H9 (cell line): Measurements from ENCODE around the gene TEX261. TPM values are rescaled to one million over a fixed set of nuclear protein-coding genes. Genes with fewer than 3 reads are reported as not detected.

Experiments used
- DNase-seq: peaks from one replicate; pipeline ENCODE4 v3.0.0-alpha.2; 2017
- H2AFZ ChIP-seq: one replicate; pipeline ENCODE4 v1.6.1; 2013; ENCODE audit warnings: mild to moderate bottlenecking, low read length, control low read depth, moderate library complexity
- H2AK5ac ChIP-seq: 2 replicates; pipeline ENCODE4 v1.6.1; 2013; ENCODE audit warnings: low read length, control low read depth, mixed read lengths; ENCODE audit not compliant: insufficient read length
- H2BK120ac ChIP-seq: one replicate; pipeline ENCODE4 v1.6.1; 2013; ENCODE audit warnings: low read depth, mild to moderate bottlenecking, low read length, control low read depth, inconsistent platforms; ENCODE audit not compliant: poor library complexity, severe bottlenecking
- H2BK12ac ChIP-seq: 2 replicates; pipeline ENCODE4 v1.6.1; 2013; ENCODE audit warnings: low read length, control low read depth, mixed read lengths, low read depth; ENCODE audit not compliant: insufficient read length
- H2BK15ac ChIP-seq: 2 replicates; pipeline ENCODE4 v1.6.1; 2013; ENCODE audit warnings: low read depth, low read length, control low read depth
- H2BK20ac ChIP-seq: one replicate; pipeline ENCODE4 v1.6.1; 2013; ENCODE audit warnings: low read depth, mild to moderate bottlenecking, low read length, control low read depth, inconsistent platforms; ENCODE audit not compliant: poor library complexity, severe bottlenecking
- H2BK5ac ChIP-seq: 2 replicates; pipeline ENCODE4 v1.6.1; 2013; ENCODE audit warnings: low read length, control low read depth, mixed read lengths; ENCODE audit not compliant: insufficient read length
- H3K14ac ChIP-seq: 2 replicates; pipeline ENCODE4 v1.6.1; 2013; ENCODE audit warnings: low read length, control low read depth; ENCODE audit not compliant: insufficient read depth
- H3K18ac ChIP-seq: 2 replicates; pipeline ENCODE4 v1.6.1; 2013; ENCODE audit warnings: low read depth, mild to moderate bottlenecking, mixed read lengths, low read length, control low read depth; ENCODE audit not compliant: insufficient read length
- H3K23ac ChIP-seq: 2 replicates; pipeline ENCODE4 v1.6.1; 2013; ENCODE audit warnings: low read length, control low read depth, mixed read lengths, low read depth; ENCODE audit not compliant: insufficient read length
- H3K23me2 ChIP-seq: 2 replicates; pipeline ENCODE4 v1.6.1; 2013; ENCODE audit warnings: low read depth, mild to moderate bottlenecking, mixed read lengths, low read length, control low read depth; ENCODE audit not compliant: insufficient read length, poor library complexity, severe bottlenecking
- H3K27ac ChIP-seq: 2 replicates; pipeline ENCODE4 v1.5.1; 2013; ENCODE audit warnings: low read length, control low read depth, mixed read lengths, low read depth; ENCODE audit not compliant: insufficient read length
- H3K27me3 ChIP-seq: 2 replicates; pipeline ENCODE4 v1.6.1; 2013; ENCODE audit warnings: low read length, control low read depth, inconsistent platforms; ENCODE audit not compliant: insufficient read depth
- H3K4ac ChIP-seq: 2 replicates; pipeline ENCODE4 v1.6.1; 2013; ENCODE audit warnings: low read depth, mild to moderate bottlenecking, control low read depth, inconsistent platforms, low read length, moderate library complexity
- H3K4me1 ChIP-seq: 2 replicates; pipeline ENCODE4 v1.6.1; 2013; ENCODE audit warnings: low read length, control low read depth, inconsistent platforms; ENCODE audit not compliant: insufficient read depth
- H3K4me2 ChIP-seq: 2 replicates; pipeline ENCODE4 v1.6.1; 2013; ENCODE audit warnings: low read length, control low read depth, mixed read lengths; ENCODE audit not compliant: insufficient read length, insufficient read depth
- H3K56ac ChIP-seq: 2 replicates; pipeline ENCODE4 v1.6.1; 2013; ENCODE audit warnings: low read depth, mild to moderate bottlenecking, mixed read lengths, low read length, control low read depth; ENCODE audit not compliant: insufficient read length
- H3K79me1 ChIP-seq: 2 replicates; pipeline ENCODE4 v1.6.1; 2013; ENCODE audit warnings: low read depth, mild to moderate bottlenecking, moderate library complexity, low read length, control low read depth, inconsistent platforms; ENCODE audit not compliant: insufficient read depth, poor library complexity, severe bottlenecking
- H3K79me2 ChIP-seq: 2 replicates; pipeline ENCODE4 v1.6.1; 2013; ENCODE audit warnings: low read length, control low read depth, inconsistent platforms; ENCODE audit not compliant: insufficient read depth
- H3K9ac ChIP-seq: 2 replicates; pipeline ENCODE4 v1.6.1; 2013; ENCODE audit warnings: low read length, control low read depth, mixed read lengths; ENCODE audit not compliant: insufficient read length; ENCODE audit errors: extremely low read depth
- H3K9me3 ChIP-seq: one replicate; pipeline ENCODE4 v1.6.1; 2013; ENCODE audit warnings: low read depth, low read length, inconsistent platforms; ENCODE audit not compliant: control insufficient read depth
- H3T11ph ChIP-seq: one replicate; pipeline ENCODE4 v1.6.1; 2013; ENCODE audit warnings: mild to moderate bottlenecking, low read length, control low read depth, inconsistent platforms
- H4K20me1 ChIP-seq: one replicate; pipeline ENCODE4 v1.6.1; 2013; ENCODE audit not compliant: control insufficient read depth, insufficient read length, insufficient read depth
- H4K5ac ChIP-seq: 2 replicates; pipeline ENCODE4 v1.6.1; 2013; ENCODE audit warnings: low read depth, mild to moderate bottlenecking, mixed read lengths, low read length, control low read depth; ENCODE audit not compliant: insufficient read length
- H4K8ac ChIP-seq: replicated peaks from 2 replicates; pipeline ENCODE4 v1.6.1; 2013; ENCODE audit warnings: low read length, control low read depth, mixed read lengths, low read depth; ENCODE audit not compliant: insufficient read length
- H4K91ac ChIP-seq: 2 replicates; pipeline ENCODE4 v1.6.1; 2013; ENCODE audit warnings: low read depth, mild to moderate bottlenecking, moderate library complexity, mixed read lengths, low read length, control low read depth; ENCODE audit not compliant: insufficient read length
- H3K27ac Mint-ChIP-seq, 3 experiments: 2 replicates in 2 of 3; 3 replicates in 1 of 3; pipeline ENCODE4 v1.8.0; 2020 to 2021; ENCODE audit warnings: mixed read lengths in 3 of 3, mild to moderate bottlenecking in 1 of 3, moderate library complexity in 1 of 3
- H3K27me3 Mint-ChIP-seq: 2 replicates; pipeline ENCODE4 v1.8.0; 2021; ENCODE audit warnings: low read depth, mild to moderate bottlenecking, moderate library complexity, mixed read lengths
- H3K36me3 Mint-ChIP-seq, 3 experiments: 2 replicates in 2 of 3; 3 replicates in 1 of 3; pipeline ENCODE4 v1.8.0; 2020 to 2021; ENCODE audit warnings: low read depth in 3 of 3, mixed read lengths in 3 of 3; ENCODE audit not compliant: insufficient read depth in 1 of 3
- H3K4me1 Mint-ChIP-seq, 2 experiments: 2 replicates each; pipeline ENCODE4 v1.8.0; 2020; ENCODE audit warnings: mixed read lengths in 2 of 2
- H3K4me3 Mint-ChIP-seq, 2 experiments: 2 replicates in 1 of 2; 3 replicates in 1 of 2; pipeline ENCODE4 v1.8.0; 2020 to 2021; ENCODE audit warnings: mild to moderate bottlenecking in 2 of 2, mixed read lengths in 2 of 2, moderate library complexity in 1 of 2
- H3K9me3 Mint-ChIP-seq, 2 experiments: 2 replicates in 1 of 2; 3 replicates in 1 of 2; pipeline ENCODE4 v1.8.0; 2020; ENCODE audit warnings: mild to moderate bottlenecking in 2 of 2, mixed read lengths in 2 of 2, moderate library complexity in 1 of 2
- CTCF ChIP-seq: fragments of 200-600 bp; sonication (generic); conservative IDR thresholded peaks from 3 replicates; pipeline ENCODE4 v1.8.0; 2021; ENCODE audit warnings: antibody characterized with exemption, mild to moderate bottlenecking
- WGBS: extraction: QIAGEN DNeasy Blood & Tissue Kit; methylation state at CpG from one replicate; pipeline ENCODE4 v1.1.7; 2013; ENCODE audit warnings: missing lambda C conversion rate, low lambda C conversion rate, mixed read lengths; ENCODE audit not compliant: insufficient read length; ENCODE audit errors: extremely low coverage; 5-methylcytosine and 5-hydroxymethylcytosine counted together
- total RNA-seq: library from RNA; stranded (reverse); gene quantifications from 2 replicates; pipeline ENCODE4 v1.2.1, GENCODE V29; 2021

TEX261 gene
- total RNA-seq, 1 experiment from 2014 or later: 19.2 TPM

- Histone ChIP-seq H3K18ac (no peak overlapping the region), H3K4me2 (no peak overlapping the region), H3K56ac (no peak overlapping the region), H2BK120ac (no peak overlapping the region), H2BK15ac (no peak overlapping the region), H3K9me3 (no peaks in the 10 kb centered on the region), H3K79me2 (no peaks in the 10 kb centered on the region), H3K9ac (no peak overlapping the region), H3K4me1 (peaks cover 4% of the 10 kb centered on the region; the same call in 1 of the 2 replicates), H3K27me3 (peaks cover 21% of the 10 kb centered on the region; the same call in 1 of the 2 replicates), H2BK5ac (no peak overlapping the region), H3K27ac (no peak overlapping the region), H3K23me2 (peaks cover 4% of the 10 kb centered on the region), H4K5ac (no peak overlapping the region), H4K91ac (no peak overlapping the region), H2BK12ac (no peak overlapping the region), H2AFZ (no peak overlapping the region), H3K4ac (no peak overlapping the region), H3K79me1 (no peaks in the 10 kb centered on the region), H3K23ac (no peak overlapping the region), H3T11ph (no peak overlapping the region), H4K8ac (no peak overlapping the region), H2AK5ac (no peak overlapping the region), H3K14ac (no peak overlapping the region; the same call in 1 of the 2 replicates), H4K20me1 (no peaks in the 10 kb centered on the region), H2BK20ac (no peak overlapping the region)
- H3K9me3 Mint-ChIP-seq: no peaks in the 10 kb centered on the region; a peak in 1 of 5 replicates
- TF ChIP-seq CTCF: no peak
- no CpG with 5 or more reads among the region's 11 CpGs for WGBS
- H3K4me3 Mint-ChIP-seq: no peak overlapping the region
- peaks cover 35 to 51% of the 10 kb centered on the region in 2 experiments for H3K4me1 Mint-ChIP-seq
- no peaks in the 10 kb centered on the region; a peak in 1 of 7 replicates for H3K36me3 Mint-ChIP-seq
- DNase-seq: peak; percentile 27
- no peak overlapping the region for H3K27ac Mint-ChIP-seq
- H3K27me3 Mint-ChIP-seq: peaks cover 90% of the 10 kb centered on the region
Measured at GRCh38 chr2:70943205-70943871, 51.3 kb downstream of the TEX261 start.
